DOHH2 (cell line): Measurements from ENCODE around the gene RAD51B.

Experiments
- CTCF ChIP-seq: fragments of 200-600 bp; sonication (generic); IDR thresholded peaks from one replicate; pipeline ENCODE4 v1.5.1; 2014; ENCODE audit warnings: antibody characterized with exemption, mild to moderate bottlenecking, low read depth, low read length; ENCODE audit not compliant: poor library complexity, severe bottlenecking
- EZH2phosphoT487 ChIP-seq: fragments of 200-600 bp; sonication (generic); IDR thresholded peaks from 2 replicates; pipeline ENCODE4 v1.6.1; 2017; ENCODE audit warnings: borderline replicate concordance, mild to moderate bottlenecking, antibody characterized with exemption, low read length, moderate library complexity, mixed read lengths

DNA sequence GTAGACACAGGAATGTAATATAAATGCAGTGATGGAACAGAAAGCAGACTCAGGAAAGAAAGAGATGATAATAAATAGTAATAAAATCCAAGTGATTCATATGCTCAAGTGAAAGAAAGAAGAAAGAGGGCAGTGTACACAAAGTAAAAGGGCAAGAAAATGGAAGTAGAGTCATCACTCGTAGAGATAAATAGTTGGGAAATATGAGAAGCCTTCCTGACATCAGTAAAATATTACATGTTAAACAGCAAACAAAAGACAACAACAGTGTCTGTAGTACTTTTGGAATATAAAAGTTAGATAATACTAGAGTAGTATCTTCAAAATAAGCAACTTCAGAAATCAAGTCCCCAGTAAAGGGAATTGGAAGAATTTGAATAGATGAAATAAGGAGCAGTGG, 412.3 kb downstream of the RAD51B start:
- TF ChIP-seq CTCF = no peak
- TF ChIP-seq EZH2phosphoT487 = no peak
